ENCODE measurements around the gene PRDM12.

DNA sequence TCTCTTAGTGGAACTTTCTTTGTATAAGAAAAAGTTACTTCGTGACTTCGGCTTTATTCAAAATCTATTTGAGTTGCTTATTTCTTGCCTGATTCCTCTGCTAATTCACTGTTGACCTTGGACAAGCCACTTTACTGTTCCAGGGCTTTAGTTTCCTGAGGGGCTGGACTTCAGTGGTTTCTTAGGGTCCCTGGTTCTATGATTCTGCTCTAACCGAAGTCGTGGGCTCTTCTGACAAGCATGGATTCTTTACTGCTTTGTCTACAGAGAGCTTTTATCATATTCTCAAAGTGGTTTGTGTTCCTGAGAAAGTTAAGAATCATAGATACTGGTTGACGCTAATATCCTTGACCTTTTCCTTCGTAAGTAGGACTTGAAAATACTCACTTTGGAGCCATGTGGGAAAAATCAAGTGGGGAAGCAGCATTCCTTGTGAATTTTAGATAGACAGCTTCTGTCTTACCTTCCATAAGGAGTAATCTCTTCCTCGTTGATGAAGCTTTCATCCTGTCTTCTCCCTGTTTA, 50.3 kb downstream of the PRDM12 start:
- TF ChIP-seq, protein P1, sequence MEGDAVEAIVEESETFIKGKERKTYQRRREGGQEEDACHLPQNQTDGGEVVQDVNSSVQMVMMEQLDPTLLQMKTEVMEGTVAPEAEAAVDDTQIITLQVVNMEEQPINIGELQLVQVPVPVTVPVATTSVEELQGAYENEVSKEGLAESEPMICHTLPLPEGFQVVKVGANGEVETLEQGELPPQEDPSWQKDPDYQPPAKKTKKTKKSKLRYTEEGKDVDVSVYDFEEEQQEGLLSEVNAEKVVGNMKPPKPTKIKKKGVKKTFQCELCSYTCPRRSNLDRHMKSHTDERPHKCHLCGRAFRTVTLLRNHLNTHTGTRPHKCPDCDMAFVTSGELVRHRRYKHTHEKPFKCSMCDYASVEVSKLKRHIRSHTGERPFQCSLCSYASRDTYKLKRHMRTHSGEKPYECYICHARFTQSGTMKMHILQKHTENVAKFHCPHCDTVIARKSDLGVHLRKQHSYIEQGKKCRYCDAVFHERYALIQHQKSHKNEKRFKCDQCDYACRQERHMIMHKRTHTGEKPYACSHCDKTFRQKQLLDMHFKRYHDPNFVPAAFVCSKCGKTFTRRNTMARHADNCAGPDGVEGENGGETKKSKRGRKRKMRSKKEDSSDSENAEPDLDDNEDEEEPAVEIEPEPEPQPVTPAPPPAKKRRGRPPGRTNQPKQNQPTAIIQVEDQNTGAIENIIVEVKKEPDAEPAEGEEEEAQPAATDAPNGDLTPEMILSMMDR (IDR thresholded peaks at IDR 0.05): no peak
- TF ChIP-seq POLR2A (IDR thresholded peaks at IDR 0.05): no peak
